Peyer's patch (tissue), 4 donors: ENCODE results near the gene RGS13.

Experiments
- POLR2A ChIP-seq, 2 donors: fragments of 450-650 bp; IDR thresholded peaks; one replicate each; pipeline ENCODE4 v1.5.1; 2017; ENCODE audit warnings: antibody characterized with exemption in 2 of 2, mild to moderate bottlenecking in 2 of 2, moderate library complexity in 2 of 2
- TF ChIP-seq, protein P1 (sequence below), 6 experiments: fragments of 450-650 bp in 4 of 6; fragments of 200-600 bp in 2 of 6; sonication (generic) in 1 of 6; IDR thresholded peaks; one replicate each; pipeline ENCODE4 v1.5.1; 2017 to 2019; ENCODE audit warnings: antibody characterized with exemption in 6 of 6, mild to moderate bottlenecking in 3 of 6, moderate library complexity in 1 of 6

DNA sequence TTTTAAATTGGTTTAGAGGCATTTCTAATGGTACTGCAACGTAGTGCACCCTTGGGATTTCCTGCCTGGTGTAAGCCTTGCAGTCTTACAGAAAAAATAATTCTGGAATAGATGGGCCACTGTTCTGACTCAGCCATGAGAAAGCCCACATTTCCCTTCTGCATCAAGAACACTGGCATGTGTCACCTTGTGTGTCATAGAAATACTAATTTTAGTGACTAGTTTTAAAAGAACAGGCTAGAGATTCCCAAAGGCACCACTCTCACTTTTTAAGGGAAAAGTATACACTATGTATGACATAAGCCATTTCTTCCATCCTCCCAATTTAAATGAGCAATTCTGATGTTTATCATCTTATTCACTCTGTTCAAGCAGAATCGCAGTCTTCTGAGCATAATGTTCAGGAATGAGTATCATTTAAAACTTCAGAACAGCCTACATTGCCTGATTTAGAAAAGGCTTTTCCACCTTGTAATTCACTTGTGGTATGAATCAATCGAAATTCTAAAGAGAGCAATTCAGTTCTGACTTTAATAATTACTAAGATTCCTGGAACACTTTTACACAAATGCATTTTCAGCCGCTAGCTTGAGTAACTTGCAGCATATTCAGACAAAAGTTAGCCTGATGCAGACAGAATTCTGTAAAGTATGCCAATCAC is 18.8 kb downstream of the RGS13 start:
- TF ChIP-seq, protein P1, sequence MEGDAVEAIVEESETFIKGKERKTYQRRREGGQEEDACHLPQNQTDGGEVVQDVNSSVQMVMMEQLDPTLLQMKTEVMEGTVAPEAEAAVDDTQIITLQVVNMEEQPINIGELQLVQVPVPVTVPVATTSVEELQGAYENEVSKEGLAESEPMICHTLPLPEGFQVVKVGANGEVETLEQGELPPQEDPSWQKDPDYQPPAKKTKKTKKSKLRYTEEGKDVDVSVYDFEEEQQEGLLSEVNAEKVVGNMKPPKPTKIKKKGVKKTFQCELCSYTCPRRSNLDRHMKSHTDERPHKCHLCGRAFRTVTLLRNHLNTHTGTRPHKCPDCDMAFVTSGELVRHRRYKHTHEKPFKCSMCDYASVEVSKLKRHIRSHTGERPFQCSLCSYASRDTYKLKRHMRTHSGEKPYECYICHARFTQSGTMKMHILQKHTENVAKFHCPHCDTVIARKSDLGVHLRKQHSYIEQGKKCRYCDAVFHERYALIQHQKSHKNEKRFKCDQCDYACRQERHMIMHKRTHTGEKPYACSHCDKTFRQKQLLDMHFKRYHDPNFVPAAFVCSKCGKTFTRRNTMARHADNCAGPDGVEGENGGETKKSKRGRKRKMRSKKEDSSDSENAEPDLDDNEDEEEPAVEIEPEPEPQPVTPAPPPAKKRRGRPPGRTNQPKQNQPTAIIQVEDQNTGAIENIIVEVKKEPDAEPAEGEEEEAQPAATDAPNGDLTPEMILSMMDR (IDR thresholded peaks at IDR 0.05): no peak
- TF ChIP-seq POLR2A (IDR thresholded peaks at IDR 0.05): no peak
